H1 (cell line): ENCODE data around the gene SMARCD1. TPM values are rescaled to one million over a fixed set of nuclear protein-coding genes. Genes with fewer than 3 reads are reported as not detected.

Source experiments
- CTCF ChIA-PET: fragments of 300-600 bp; sonication (Branson Sonifier 250); formaldehyde crosslinking; loops from one replicate; lab custom pipeline; 2021; ENCODE audit not compliant: partially characterized antibody; lab: Charles Lee
- POLR2A ChIA-PET: fragments of 300-600 bp; sonication (Branson Sonifier 250); formaldehyde crosslinking; loops from one replicate; lab custom pipeline; 2021; ENCODE audit warnings: inconsistent platforms; ENCODE audit not compliant: partially characterized antibody; lab: Charles Lee
- DNase-seq, 2 experiments: peaks; one replicate each; pipeline versions ENCODE4 v3.0.0 to v3.0.0-alpha.2; 2010 to 2022; ENCODE audit warnings: low spot score in 2 of 2, low read depth in 1 of 2, mixed read lengths in 1 of 2
- FAIRE-seq: peaks from 2 replicates; lab custom pipeline; 2011; peaks lifted over from hg19 to GRCh38; lab: Jason Lieb, UNC
- H2AFZ ChIP-seq: 2 replicates; pipeline ENCODE4 v1.8.1; 2012; ENCODE audit warnings: low read length, inconsistent platforms
- H2AK5ac ChIP-seq: 2 replicates; pipeline ENCODE4 v1.6.1; 2013; ENCODE audit warnings: low read depth, low read length
- H2BK120ac ChIP-seq: replicated peaks from 2 replicates; pipeline ENCODE3; 2013; ENCODE audit warnings: low read depth, low read length, inconsistent platforms
- H2BK12ac ChIP-seq: 2 replicates; pipeline ENCODE4 v1.6.1; 2013; ENCODE audit warnings: low read depth, low read length
- H2BK15ac ChIP-seq: 2 replicates; pipeline ENCODE4 v1.6.1; 2013; ENCODE audit warnings: low read length
- H2BK20ac ChIP-seq: 2 replicates; pipeline ENCODE4 v1.6.1; 2013; ENCODE audit warnings: low read length
- H2BK5ac ChIP-seq: 2 replicates; pipeline ENCODE4 v1.6.1; 2013; ENCODE audit warnings: low read depth, low read length
- H3K14ac ChIP-seq: 2 replicates; pipeline ENCODE4 v1.6.1; 2013; ENCODE audit warnings: inconsistent platforms; ENCODE audit not compliant: insufficient read length
- H3K18ac ChIP-seq: 2 replicates; pipeline ENCODE4 v1.6.1; 2013; ENCODE audit warnings: low read length; ENCODE audit errors: extremely low read depth
- H3K23ac ChIP-seq: 2 replicates; pipeline ENCODE4 v1.6.1; 2013; ENCODE audit warnings: inconsistent platforms; ENCODE audit not compliant: insufficient read length
- H3K23me2 ChIP-seq: 2 replicates; pipeline ENCODE4 v1.6.1; 2013; ENCODE audit warnings: low read depth, low read length
- H3K27ac ChIP-seq: 2 replicates; pipeline ENCODE4 v1.6.1; 2011; ENCODE audit warnings: low read depth, low read length, inconsistent platforms
- H3K27me3 ChIP-seq, 4 experiments: replicated peaks in 1 of 4; 1 replicate in 1 of 4; 2 replicates in 3 of 4; pipeline versions ENCODE4 v1.6.1 to v1.8.1; 2011 to 2013; ENCODE audit warnings: low read length in 3 of 4, mild to moderate bottlenecking in 3 of 4, inconsistent platforms in 2 of 4, mixed read lengths in 2 of 4, moderate library complexity in 1 of 4; ENCODE audit not compliant: control insufficient read depth in 3 of 4, insufficient read depth in 3 of 4; ENCODE audit errors: extremely low read depth in 1 of 4
- H3K36me3 ChIP-seq, 4 experiments: 2 replicates each; pipeline versions ENCODE4 v1.6.1 to v1.8.1; 2011 to 2013; ENCODE audit warnings: mild to moderate bottlenecking in 4 of 4, low read length in 3 of 4, moderate library complexity in 2 of 4, control low read depth in 1 of 4, inconsistent platforms in 1 of 4; ENCODE audit not compliant: insufficient read depth in 4 of 4, control insufficient read depth in 2 of 4
- H3K4ac ChIP-seq: replicated peaks from 2 replicates; pipeline ENCODE3; 2013; ENCODE audit warnings: low read length, low read depth, mixed read lengths, inconsistent platforms; ENCODE audit not compliant: insufficient read length
- H3K4me1 ChIP-seq, 4 experiments: replicated peaks in 1 of 4; 1 replicate in 1 of 4; 2 replicates in 3 of 4; pipeline versions ENCODE4 v1.6.1 to v1.8.1; 2011 to 2013; ENCODE audit warnings: low read length in 3 of 4, inconsistent platforms in 2 of 4, mixed read lengths in 1 of 4; ENCODE audit not compliant: insufficient read depth in 4 of 4, control insufficient read depth in 3 of 4
- H3K4me2 ChIP-seq, 2 experiments: 2 replicates each; pipeline versions ENCODE4 v1.6.1 to v1.8.1; 2011 to 2013; ENCODE audit warnings: low read depth in 2 of 2, low read length in 2 of 2, control low read depth in 1 of 2, inconsistent platforms in 1 of 2, mild to moderate bottlenecking in 1 of 2; ENCODE audit not compliant: insufficient read depth in 1 of 2
- H3K4me3 ChIP-seq, 4 experiments: fragments of 200-600, 300-600 bp in 1 of 4; sonication (generic), shearing (Covaris generic), sonication (Bioruptor Twin) in 1 of 4; 2 replicates each; pipeline versions ENCODE4 v1.5.1 to v1.8.1; 2011 to 2016; ENCODE audit warnings: low read length in 4 of 4, low read depth in 3 of 4, control low read depth in 2 of 4, inconsistent platforms in 2 of 4, mild to moderate bottlenecking in 2 of 4, mixed read lengths in 1 of 4, moderate library complexity in 1 of 4; ENCODE audit not compliant: insufficient read depth in 2 of 4; ENCODE audit errors: extremely low read depth in 1 of 4
- H3K56ac ChIP-seq: replicated peaks from 2 replicates; pipeline ENCODE3; 2013; ENCODE audit warnings: low read depth, mild to moderate bottlenecking, mixed read lengths, low read length, inconsistent platforms; ENCODE audit not compliant: insufficient read length
- H3K79me1 ChIP-seq: 2 replicates; pipeline ENCODE4 v1.6.1; 2013; ENCODE audit warnings: low read depth, low read length, control low read depth
- H3K79me2 ChIP-seq, 2 experiments: 2 replicates each; pipeline versions ENCODE4 v1.6.1 to v1.8.1; 2012 to 2013; ENCODE audit warnings: low read length in 2 of 2, mild to moderate bottlenecking in 2 of 2, inconsistent platforms in 1 of 2; ENCODE audit not compliant: insufficient read depth in 2 of 2, control insufficient read depth in 1 of 2
- H3K9ac ChIP-seq, 4 experiments: replicated peaks in 1 of 4; 1 replicate in 1 of 4; 2 replicates in 3 of 4; pipeline versions ENCODE4 v1.6.1 to v1.8.1; 2011 to 2013; ENCODE audit warnings: low read depth in 3 of 4, low read length in 3 of 4, control low read depth in 2 of 4, mild to moderate bottlenecking in 2 of 4, moderate library complexity in 2 of 4, inconsistent platforms in 1 of 4; ENCODE audit errors: extremely low read depth in 1 of 4
- H3K9me3 ChIP-seq, 2 experiments: 2 replicates each; pipeline versions ENCODE4 v1.6.1 to v1.8.1; 2012 to 2013; ENCODE audit warnings: mild to moderate bottlenecking in 2 of 2, moderate library complexity in 2 of 2, control low read depth in 1 of 2, inconsistent platforms in 1 of 2, low read depth in 1 of 2, low read length in 1 of 2, mixed read lengths in 1 of 2; ENCODE audit not compliant: insufficient read depth in 2 of 2
- H4K20me1 ChIP-seq, 2 experiments: replicated peaks in 1 of 2; 2 replicates each; pipeline versions ENCODE3 to v1.8.1; 2011 to 2013; ENCODE audit warnings: inconsistent platforms in 2 of 2, low read length in 2 of 2, mild to moderate bottlenecking in 1 of 2; ENCODE audit not compliant: insufficient read depth in 2 of 2, control insufficient read depth in 1 of 2
- H4K5ac ChIP-seq: 2 replicates; pipeline ENCODE4 v1.6.1; 2013; ENCODE audit warnings: low read length, low read depth, mixed read lengths, inconsistent platforms; ENCODE audit not compliant: insufficient read length
- H4K8ac ChIP-seq: 2 replicates; pipeline ENCODE4 v1.8.0; 2013; ENCODE audit warnings: mild to moderate bottlenecking, moderate library complexity, low read length, inconsistent platforms; ENCODE audit not compliant: insufficient read depth; ENCODE audit errors: extremely low read depth
- H4K91ac ChIP-seq: replicated peaks from 2 replicates; pipeline ENCODE3; 2013; ENCODE audit warnings: low read length, mixed read lengths, inconsistent platforms; ENCODE audit not compliant: insufficient read length
- BACH1 ChIP-seq: IDR thresholded peaks from 2 replicates; pipeline ENCODE4 v1.6.1; 2012; ENCODE audit warnings: low read length, improper control_type of control experiment
- CHD2 ChIP-seq: IDR thresholded peaks from 2 replicates; pipeline ENCODE4 v1.6.1; 2012; ENCODE audit warnings: low read length, improper control_type of control experiment
- CTBP2 ChIP-seq: IDR thresholded peaks from 2 replicates; pipeline ENCODE4 v1.7.0; 2011; ENCODE audit warnings: borderline replicate concordance, mild to moderate bottlenecking, moderate library complexity, mixed read lengths, low read length; ENCODE audit not compliant: insufficient read depth, insufficient read length
- CTCF ChIP-seq, 3 experiments: IDR thresholded peaks; 1 replicate in 2 of 3; 2 replicates in 1 of 3; pipeline versions ENCODE4 v1.5.1 to v1.6.1; 2011; ENCODE audit warnings: low read length in 3 of 3, mild to moderate bottlenecking in 3 of 3, inconsistent platforms in 2 of 3, low read depth in 1 of 3, moderate library complexity in 1 of 3; ENCODE audit not compliant: insufficient read depth in 1 of 3; ENCODE audit errors: control extremely low read depth in 1 of 3
- FOSL1 ChIP-seq: IDR thresholded peaks from 2 replicates; pipeline ENCODE4 v1.6.1; 2011; ENCODE audit warnings: mild to moderate bottlenecking, low read depth, low read length, moderate library complexity; ENCODE audit not compliant: insufficient read depth
- KDM5A ChIP-seq: fragments of 200-600 bp; IDR thresholded peaks from 2 replicates; pipeline ENCODE4 v1.7.1; 2012; ENCODE audit warnings: mild to moderate bottlenecking, low read length, inconsistent platforms, mixed read lengths
- MAFK ChIP-seq: IDR thresholded peaks from 2 replicates; pipeline ENCODE4 v1.6.1; 2012; ENCODE audit warnings: low read depth, mild to moderate bottlenecking, improper control_type of control experiment, low read length
- NRF1 ChIP-seq: IDR thresholded peaks from 2 replicates; pipeline ENCODE4 v1.6.1; 2011; ENCODE audit warnings: mild to moderate bottlenecking, low read depth, low read length, improper control_type of control experiment
- SIN3A ChIP-seq, 2 experiments: IDR thresholded peaks in 1 of 2; conservative IDR thresholded peaks in 1 of 2; 2 replicates each; pipeline ENCODE4 v1.6.1; 2011 to 2012; ENCODE audit warnings: low read length in 2 of 2, improper control_type of control experiment in 1 of 2, low read depth in 1 of 2, mild to moderate bottlenecking in 1 of 2
- SP2 ChIP-seq: IDR thresholded peaks from 2 replicates; pipeline ENCODE4 v1.6.1; 2012; ENCODE audit warnings: mild to moderate bottlenecking, low read length, inconsistent platforms
- TAF1 ChIP-seq: IDR thresholded peaks from 2 replicates; pipeline ENCODE4 v1.6.1; 2011; ENCODE audit warnings: mild to moderate bottlenecking, low read depth, low read length
- TEAD4 ChIP-seq: IDR thresholded peaks from 2 replicates; pipeline ENCODE4 v1.6.1; 2012; ENCODE audit warnings: low read depth, low read length, inconsistent platforms, mixed read lengths
- WGBS, 2 experiments: shearing (Covaris generic) in 1 of 2; methylation state at CpG; one replicate each; pipeline versions ENCODE4 v1.1.6 to v1.1.7; 2013 to 2015; ENCODE audit warnings: low lambda C conversion rate in 2 of 2, mixed read lengths in 2 of 2, inconsistent platforms in 1 of 2, low coverage in 1 of 2, missing lambda C conversion rate in 1 of 2; ENCODE audit not compliant: insufficient replicate concordance in 2 of 2, insufficient coverage in 1 of 2, insufficient read length in 1 of 2; ENCODE audit errors: extremely low coverage in 1 of 2, missing lambda C conversion rate in 1 of 2; 5-methylcytosine and 5-hydroxymethylcytosine counted together
- polyA plus RNA-seq, 7 experiments: library from polyadenylated mRNA; depleted of rRNA in 3 of 7; stranded (reverse) in 5 of 7; unstranded in 2 of 7; fragments of >200 nt in 5 of 7; fragments of 200-250 nt in 2 of 7; gene quantifications; 1 replicate in 5 of 7; 2 replicates in 1 of 7; 4 replicates in 1 of 7; pipeline versions ENCODE4 v1.2.1 to v1.2.3, GENCODE V29; 2011 to 2013; ENCODE audit warnings: missing spikeins in 2 of 7, mixed read lengths in 2 of 7
- total RNA-seq: library from RNA; stranded (reverse); fragmentation: NEBNext Ultra II Directional; extraction: Animal tissue kit (Norgen Biotek cat#: 25700); gene quantifications from 2 replicates; pipeline ENCODE4 v1.2.1, GENCODE V29; 2021

SMARCD1 gene
- total and polyA plus RNA-seq, 2 of the 8 experiments (the other 6 are each of a cell fraction or from before 2014, with no cell fraction given): 128 to 130 TPM

DNA sequence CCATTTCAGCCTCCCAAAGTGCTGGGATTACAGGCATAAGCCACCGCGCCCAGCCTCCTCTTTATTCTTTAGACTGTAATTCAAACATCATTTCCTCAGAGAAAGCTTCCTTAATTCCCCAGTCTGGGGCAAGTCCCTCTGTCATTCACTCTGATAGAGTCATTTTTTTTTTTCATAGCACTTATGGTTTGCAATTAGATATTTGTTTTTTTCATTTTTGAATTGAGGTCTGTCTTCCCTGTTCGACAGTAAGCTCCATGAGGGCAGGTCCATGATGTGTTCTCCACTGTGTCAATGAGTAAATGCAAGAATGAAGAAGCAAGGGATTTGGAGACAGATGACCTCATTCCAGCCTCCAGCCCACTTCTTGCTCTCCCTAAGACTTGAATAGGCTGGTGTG lies 15.6 kb upstream of the SMARCD1 start:
- Histone ChIP-seq H3K4me3 (no peak overlapping the region), H3K4me2 (no peak overlapping the region), H2AK5ac (no peak overlapping the region), H3K79me1 (no peaks in the 10 kb centered on the region), H3K23ac (no peak overlapping the region), H2BK20ac (no peak overlapping the region), H3K14ac (no peak overlapping the region), H2BK12ac (no peak overlapping the region), H4K20me1 (no peaks in the 10 kb centered on the region), H2BK120ac (no peak overlapping the region), H2BK5ac (no peak overlapping the region), H4K5ac (no peak overlapping the region), H3K4me1 (peaks cover 0 to 6% (median 3%) of the 10 kb centered on the region in 4 experiments; a peak in 5 of 7 replicates), H3K56ac (no peak overlapping the region), H3K9me3 (no peaks in the 10 kb centered on the region), H4K91ac (no peak overlapping the region), H3K79me2 (no peaks in the 10 kb centered on the region), H3K27me3 (peaks cover 0 to 4% (median 0%) of the 10 kb centered on the region in 4 experiments; a peak in 4 of 7 replicates), H3K9ac (no peak overlapping the region), H3K36me3 (no peaks in the 10 kb centered on the region), H4K8ac (no peak overlapping the region), H3K23me2 (no peaks in the 10 kb centered on the region; the same call in 1 of the 2 replicates), H2BK15ac (no peak overlapping the region), H3K4ac (no peak overlapping the region), H2AFZ (no peak overlapping the region), H3K27ac (no peak overlapping the region), H3K18ac (no peak overlapping the region)
- 90% methylated on average over 3 of the region's 3 CpGs; no CpG with 5 or more reads in 1 of the 2 experiments for WGBS, 2 experiments
- no peak for DNase-seq
- ChIA-PET CTCF (interaction anchor here (0.6 to 22.8 kb wide), 22 partner anchors 8 to 722 kb away, joined by 3 to 420 read pairs (median 4); partner anchors contain the start of genes AQP6, ASIC1, COX14 and GPD1), POLR2A (interaction anchor here (1.2 kb wide), 1 partner anchor 15 kb away, joined by 6 read pairs; the partner anchor contains the start of gene SMARCD1)
- no peak for FAIRE-seq
- TF ChIP-seq CTCF (IDR thresholded peaks at IDR 0.05; ENCODE audit: control extremely low read depth in 1 of 3, insufficient read depth in 1 of 3, low read depth in 1 of 3, low read length in 3 of 3) (no peak), CHD2 (no peak), TAF1 (no peak), NRF1 (no peak), FOSL1 (no peak), BACH1 (no peak), KDM5A (no peak), SIN3A (conservative IDR thresholded peaks at IDR 0.05 in 1 of 2, IDR thresholded peaks at IDR 0.05 in 1 of 2; ENCODE audit: low read depth in 1 of 2, low read length in 2 of 2) (no peak), MAFK (no peak), CTBP2 (no peak), SP2 (no peak), TEAD4 (no peak)
